HFFc6 (cell line): ENCODE data around the gene GUCA1A. TPM values are rescaled to one million over a fixed set of nuclear protein-coding genes. Genes with fewer than 3 reads are reported as not detected.
A peak's percentile ranks its signal among the peaks of the same experiment; 100 is the strongest.

ENCODE experiments used
- DNase-seq: peaks from one replicate; pipeline ENCODE4 v3.0.0-alpha.2; 2018
- H3K27ac Mint-ChIP-seq: 2 replicates; pipeline ENCODE4 v1.8.0; 2020; ENCODE audit warnings: mild to moderate bottlenecking, mixed read lengths
- H3K27me3 Mint-ChIP-seq: 2 replicates; pipeline ENCODE4 v1.8.0; 2021; ENCODE audit warnings: mild to moderate bottlenecking, moderate library complexity, mixed read lengths; ENCODE audit not compliant: insufficient read depth
- H3K36me3 Mint-ChIP-seq: 2 replicates; pipeline ENCODE4 v1.8.0; 2021; ENCODE audit warnings: low read depth, mixed read lengths
- H3K4me1 Mint-ChIP-seq: 2 replicates; pipeline ENCODE4 v1.8.0; 2020; ENCODE audit warnings: low read depth, mixed read lengths
- H3K4me3 Mint-ChIP-seq: 2 replicates; pipeline ENCODE4 v1.8.0; 2020; ENCODE audit warnings: mild to moderate bottlenecking, moderate library complexity, mixed read lengths
- H3K9me3 Mint-ChIP-seq: 2 replicates; pipeline ENCODE4 v1.8.0; 2020; ENCODE audit warnings: mild to moderate bottlenecking, mixed read lengths
- total RNA-seq, 6 experiments: library from RNA; stranded (reverse); fragmentation: NEBNext Ultra II Directional; extraction: Animal tissue kit (Norgen Biotek cat#: 25700); gene quantifications; 2 replicates in 1 of 6; 3 replicates in 5 of 6; pipeline ENCODE4 v1.2.3, GENCODE V29; 2021
- TF ChIP-seq, protein P1 (sequence below): fragments of 200-600 bp; sonication (generic); IDR thresholded peaks from 2 replicates; pipeline ENCODE4 v1.5.0; 2021; ENCODE audit warnings: antibody characterized with exemption, mild to moderate bottlenecking

The GUCA1A gene
- total RNA-seq, 6 experiments from 2014 or later, result not detected

DNA sequence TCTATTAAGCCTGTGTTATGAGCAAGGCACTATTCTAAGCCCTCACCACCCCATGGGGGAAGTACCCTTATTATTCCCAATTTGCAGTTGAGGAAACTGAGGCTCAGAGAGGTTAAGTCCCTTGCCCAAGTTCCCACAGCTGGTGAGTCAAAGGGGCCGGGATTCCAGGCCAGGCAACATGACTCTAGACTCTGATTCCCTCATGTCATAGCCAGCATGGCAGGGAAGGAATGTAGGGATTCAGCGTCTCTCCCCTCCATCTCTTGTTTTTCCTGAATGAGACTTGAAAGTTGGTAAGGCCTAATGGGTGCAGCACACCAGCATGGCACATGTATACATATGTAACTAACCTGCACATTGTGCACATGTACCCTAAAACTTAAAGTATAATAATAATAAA, 37.4 kb upstream of the GUCA1A start:
- Mint-ChIP-seq H3K36me3 (no peaks in the 10 kb centered on the region), H3K27ac (no peak overlapping the region), H3K4me3 (no peak overlapping the region), H3K27me3 (no peaks in the 10 kb centered on the region; the same call in 1 of the 2 replicates), H3K9me3 (no peaks in the 10 kb centered on the region), H3K4me1 (peaks cover 46% of the 10 kb centered on the region)
- DNase-seq, result no peak
- TF ChIP-seq, protein P1, sequence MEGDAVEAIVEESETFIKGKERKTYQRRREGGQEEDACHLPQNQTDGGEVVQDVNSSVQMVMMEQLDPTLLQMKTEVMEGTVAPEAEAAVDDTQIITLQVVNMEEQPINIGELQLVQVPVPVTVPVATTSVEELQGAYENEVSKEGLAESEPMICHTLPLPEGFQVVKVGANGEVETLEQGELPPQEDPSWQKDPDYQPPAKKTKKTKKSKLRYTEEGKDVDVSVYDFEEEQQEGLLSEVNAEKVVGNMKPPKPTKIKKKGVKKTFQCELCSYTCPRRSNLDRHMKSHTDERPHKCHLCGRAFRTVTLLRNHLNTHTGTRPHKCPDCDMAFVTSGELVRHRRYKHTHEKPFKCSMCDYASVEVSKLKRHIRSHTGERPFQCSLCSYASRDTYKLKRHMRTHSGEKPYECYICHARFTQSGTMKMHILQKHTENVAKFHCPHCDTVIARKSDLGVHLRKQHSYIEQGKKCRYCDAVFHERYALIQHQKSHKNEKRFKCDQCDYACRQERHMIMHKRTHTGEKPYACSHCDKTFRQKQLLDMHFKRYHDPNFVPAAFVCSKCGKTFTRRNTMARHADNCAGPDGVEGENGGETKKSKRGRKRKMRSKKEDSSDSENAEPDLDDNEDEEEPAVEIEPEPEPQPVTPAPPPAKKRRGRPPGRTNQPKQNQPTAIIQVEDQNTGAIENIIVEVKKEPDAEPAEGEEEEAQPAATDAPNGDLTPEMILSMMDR, result no peak

DNA sequence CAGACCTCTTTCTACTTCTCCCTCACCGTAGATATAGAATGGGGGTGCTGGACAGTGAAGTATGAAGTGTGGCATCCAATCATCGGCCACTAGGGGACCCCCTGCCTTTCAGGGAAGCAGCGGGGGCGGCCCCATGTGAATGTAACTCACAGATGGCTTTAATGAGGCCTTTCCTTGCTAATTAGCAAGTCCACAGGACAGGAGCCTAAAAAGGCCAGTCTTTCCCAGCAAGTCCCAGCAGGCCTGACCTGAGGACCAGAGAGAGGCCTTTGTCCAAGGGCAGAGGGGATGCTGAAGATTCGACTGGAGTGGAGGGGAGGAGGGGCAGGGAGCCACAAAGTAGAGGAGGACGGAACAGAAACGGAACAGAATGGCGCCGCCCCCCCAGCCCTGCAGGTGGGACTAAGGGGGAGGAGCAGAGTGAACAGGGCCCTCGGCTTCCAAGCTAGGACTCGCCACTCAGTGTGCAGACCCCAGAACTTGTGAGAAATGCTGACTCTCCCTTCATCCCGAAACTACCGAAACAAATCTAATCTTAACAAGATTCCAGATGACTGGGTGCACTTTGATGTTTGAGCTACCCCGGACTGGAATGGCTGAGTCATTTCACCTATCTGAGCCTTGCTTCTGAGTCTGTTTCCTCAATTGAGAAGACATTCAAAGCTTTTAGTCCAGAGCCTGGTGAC, 36.5 kb upstream of the GUCA1A start:
- Mint-ChIP-seq H3K27me3 (no peaks in the 10 kb centered on the region; the same call in 1 of the 2 replicates), H3K27ac (peak overlapping the region; percentile 97), H3K4me1 (peaks cover 49% of the 10 kb centered on the region), H3K36me3 (no peaks in the 10 kb centered on the region), H3K9me3 (no peaks in the 10 kb centered on the region), H3K4me3 (peak overlapping the region; percentile 84)
- DNase-seq, result peak; percentile 74
- TF ChIP-seq, protein P1, result peak; percentile 74

DNA sequence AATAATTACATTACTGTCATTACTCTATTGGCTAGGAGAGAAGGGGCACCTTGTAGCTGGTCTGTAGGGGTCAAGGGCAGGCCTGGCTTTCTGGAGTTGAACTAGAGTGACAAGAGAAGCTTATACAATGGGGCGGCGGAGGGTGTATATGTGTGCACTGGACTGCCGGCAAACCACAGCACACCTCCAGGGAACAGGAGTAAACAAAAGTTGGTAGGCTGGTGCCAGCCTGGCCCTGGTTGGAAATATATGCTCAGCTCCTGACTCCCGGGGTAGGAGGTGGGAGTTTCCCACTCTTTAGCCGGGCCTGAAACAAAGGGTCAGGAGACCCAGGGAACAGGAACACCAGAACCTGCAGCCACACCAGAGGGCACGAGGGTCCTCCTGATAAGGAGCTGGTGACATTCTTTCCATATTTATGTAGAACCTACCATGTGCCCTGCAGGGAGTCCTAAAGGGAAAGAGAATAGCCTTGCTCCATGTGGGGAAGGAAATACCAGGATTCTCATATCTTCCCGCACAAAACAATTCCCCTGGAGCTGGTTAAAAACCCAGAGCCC, 35.9 kb upstream of the GUCA1A start:
- peaks cover 45% of the 10 kb centered on the region for H3K4me1 Mint-ChIP-seq
- peak overlapping the region; percentile 84 for H3K4me3 Mint-ChIP-seq

DNA sequence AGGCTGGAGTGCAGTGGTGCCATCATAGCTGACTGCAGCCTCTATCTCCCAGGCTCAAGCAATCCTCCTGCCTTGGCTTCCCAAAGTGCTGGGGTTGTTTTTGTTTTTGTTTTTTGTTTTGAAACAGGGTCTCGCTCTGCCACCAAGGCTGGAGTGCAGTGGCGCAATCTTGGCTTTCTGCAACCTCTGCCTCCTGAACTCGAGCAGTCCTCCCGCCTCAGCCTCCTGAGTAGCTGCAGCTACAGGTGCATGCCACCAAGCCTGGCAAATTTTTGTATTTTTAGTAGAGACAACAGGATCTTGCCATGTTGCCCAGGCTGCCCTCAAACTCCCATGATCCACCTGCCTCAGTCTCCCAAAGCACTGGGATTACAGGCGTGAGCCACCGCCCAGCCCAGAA, 35.0 kb upstream of the GUCA1A start:
- H3K9me3 Mint-ChIP-seq, result no peaks in the 10 kb centered on the region
- no peak overlapping the region for H3K27ac Mint-ChIP-seq
- TF ChIP-seq, protein P1, result no peak
- H3K36me3 Mint-ChIP-seq, result no peaks in the 10 kb centered on the region
- H3K27me3 Mint-ChIP-seq, result no peaks in the 10 kb centered on the region; the same call in 1 of the 2 replicates
- no peak for DNase-seq
- H3K4me1 Mint-ChIP-seq, result peaks cover 52% of the 10 kb centered on the region
- H3K4me3 Mint-ChIP-seq, result no peak overlapping the region

More for the DNA sequence above, 35.9 kb upstream of the GUCA1A start:
- H3K9me3 Mint-ChIP-seq, result no peaks in the 10 kb centered on the region
- TF ChIP-seq, protein P1, result no peak
- DNase-seq, result no peak
- H3K27ac Mint-ChIP-seq, result peak overlapping the region; percentile 97
- H3K27me3 Mint-ChIP-seq, result no peaks in the 10 kb centered on the region; the same call in 1 of the 2 replicates
- H3K36me3 Mint-ChIP-seq, result no peaks in the 10 kb centered on the region

DNA sequence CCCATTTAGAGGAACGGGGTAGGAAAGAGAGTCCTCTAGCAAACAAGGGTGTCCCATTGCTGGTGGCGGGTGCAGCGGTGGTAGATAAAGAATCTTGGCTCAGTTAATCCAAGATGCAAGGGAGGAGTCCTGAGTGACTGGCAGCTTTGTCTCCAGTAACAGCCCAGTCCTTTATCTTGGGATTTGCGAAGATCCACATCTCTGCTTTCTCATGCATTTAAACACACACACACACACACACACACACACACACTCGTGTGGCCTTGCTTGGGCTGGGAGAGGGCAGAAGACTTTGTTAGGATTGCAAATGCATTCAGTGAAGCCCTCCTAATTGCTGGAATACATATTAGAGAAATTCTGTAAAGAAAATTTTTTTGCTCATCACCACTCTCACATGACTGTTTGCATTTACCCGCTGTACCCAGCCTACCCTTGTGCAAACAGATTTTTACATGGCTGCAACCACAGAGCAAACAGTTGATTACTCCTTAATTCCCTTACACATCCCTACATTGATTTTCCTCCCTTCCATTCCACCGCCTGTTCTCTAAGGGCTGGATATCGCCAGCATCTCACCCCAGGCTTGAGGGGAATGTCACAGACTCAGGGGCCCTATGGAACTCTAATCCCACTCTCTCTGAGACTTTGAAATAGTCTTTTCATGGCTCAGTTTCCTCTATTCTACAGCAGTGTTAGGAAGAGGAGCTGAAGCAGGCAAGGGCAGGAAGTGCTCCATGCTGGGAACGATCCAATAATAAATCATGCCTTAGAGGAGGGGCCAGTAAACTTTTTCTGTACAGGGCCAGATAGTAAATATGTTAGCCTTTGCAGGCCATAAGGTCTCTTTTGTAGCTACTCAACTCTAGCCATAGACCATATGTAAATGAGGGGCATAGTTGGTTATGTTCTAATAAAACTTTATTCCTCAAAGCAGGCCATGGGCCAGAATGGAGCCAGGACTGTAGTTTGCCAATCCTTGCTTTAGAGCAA, 34.2 kb upstream of the GUCA1A start:
- H3K36me3 Mint-ChIP-seq, result no peaks in the 10 kb centered on the region
- TF ChIP-seq, protein P1, result no peak
- H3K4me3 Mint-ChIP-seq, result no peak overlapping the region
- H3K27me3 Mint-ChIP-seq, result no peaks in the 10 kb centered on the region; the same call in 1 of the 2 replicates
- H3K9me3 Mint-ChIP-seq, result no peaks in the 10 kb centered on the region
- H3K4me1 Mint-ChIP-seq, result peaks cover 59% of the 10 kb centered on the region
- no peak overlapping the region; the same call in 1 of the 2 replicates for H3K27ac Mint-ChIP-seq
- DNase-seq, result no peak
